ENCODE measurements around the gene B4GALT5. TPM values are rescaled to one million over a fixed set of nuclear protein-coding genes. Genes with fewer than 3 reads are reported as not detected.

B4GALT5 gene
- total RNA-seq, 1 experiment from 2014 or later: 41.7 TPM

DNA sequence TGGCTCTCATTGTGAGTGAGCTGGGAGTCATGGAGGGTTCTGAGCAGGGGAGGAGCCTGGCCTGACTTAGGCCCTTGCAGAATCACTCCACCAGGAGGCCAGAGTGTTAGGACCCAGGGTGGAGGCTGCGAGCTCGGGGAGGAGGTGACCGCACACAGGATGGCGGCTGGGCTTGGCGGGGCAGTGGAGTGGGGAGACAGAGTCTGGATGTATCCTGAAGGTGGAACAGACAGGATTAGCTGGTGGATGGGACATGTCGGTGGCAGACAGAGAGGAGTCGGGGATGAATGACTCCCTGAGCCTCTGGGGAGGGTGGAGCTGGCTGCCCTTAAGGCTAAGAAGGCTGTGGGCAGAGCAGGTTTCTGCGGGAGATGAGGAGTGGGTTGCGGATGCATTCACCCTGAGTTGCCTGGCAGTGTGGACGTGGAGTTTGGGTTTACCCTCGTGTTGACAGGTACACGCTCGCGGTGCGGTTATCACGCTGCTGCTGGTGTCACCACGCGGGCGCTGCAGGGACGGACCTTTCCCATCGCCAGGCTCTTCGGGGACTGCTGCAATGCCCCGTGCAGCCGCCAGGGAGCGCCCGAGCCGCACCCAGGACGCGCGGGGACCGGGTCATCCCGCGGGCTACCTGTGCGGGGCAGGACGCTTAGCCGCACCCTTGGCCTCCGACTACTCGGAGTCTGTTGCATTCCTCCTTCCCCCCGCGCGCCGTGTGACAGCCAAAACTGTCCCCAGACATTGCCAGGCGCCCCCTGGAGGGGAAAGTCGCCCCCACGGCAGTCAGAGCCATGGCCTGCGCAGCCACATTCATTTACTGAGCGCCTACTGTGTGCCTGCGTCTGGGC lies 102.8 kb downstream of the B4GALT5 start:
- peak; percentile 61 for DNase-seq (ENCODE audit: low read depth)

GRCh38 chr20:49608752-49609670 lies 104.7 kb downstream of the B4GALT5 start:
- peak; percentile 36 for DNase-seq (ENCODE audit: low read depth)

GRCh38 chr20:49607568-49607967 lies 106.1 kb downstream of the B4GALT5 start:
- no peak for DNase-seq (ENCODE audit: low read depth)

- DNase-seq (ENCODE audit: low read depth): no peak
Observed at GRCh38 chr20:49603209-49603627, 110.5 kb downstream of the B4GALT5 start.

DNA sequence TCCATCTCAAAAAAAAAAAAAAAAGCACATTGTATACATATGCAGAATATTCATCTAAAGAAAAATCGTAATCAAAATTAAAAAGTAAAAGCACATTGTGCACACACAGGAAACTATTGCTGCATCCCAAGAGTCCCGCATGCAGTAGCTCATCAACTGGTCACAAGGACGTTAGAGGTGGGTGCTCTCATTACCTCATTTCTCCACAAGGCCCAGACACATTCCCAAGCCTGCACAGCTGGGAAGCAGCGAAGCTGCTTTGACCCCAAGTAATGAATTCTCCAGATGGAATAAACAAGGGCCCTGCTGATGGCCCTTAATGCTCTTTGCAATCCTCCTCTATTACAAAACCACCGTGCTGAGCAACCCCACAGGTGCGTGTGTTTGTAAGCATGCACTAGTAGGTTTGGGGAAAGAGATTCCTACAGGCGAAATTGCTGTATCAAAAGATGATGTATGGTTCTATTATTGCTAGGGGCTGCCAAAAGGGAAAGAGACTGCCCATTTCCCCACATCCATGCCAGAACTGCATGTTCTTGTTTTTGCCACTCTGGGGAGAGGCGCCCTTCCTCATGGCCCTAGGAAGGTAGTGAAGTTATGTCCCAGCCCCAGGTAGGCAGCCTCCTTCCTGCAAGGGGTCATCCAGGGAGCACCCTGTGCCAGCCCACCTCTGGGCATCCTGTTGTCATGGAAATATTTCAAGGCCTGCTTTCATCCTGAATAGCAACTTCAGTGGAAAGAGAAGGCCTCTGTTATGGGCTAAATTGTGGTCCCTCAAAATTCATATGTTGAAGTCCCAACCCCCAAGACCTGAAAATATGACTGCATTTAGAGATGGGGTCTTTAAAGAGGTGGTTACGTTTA lies 111.1 kb downstream of the B4GALT5 start:
- DNase-seq (ENCODE audit: low read depth): no peak

DNA sequence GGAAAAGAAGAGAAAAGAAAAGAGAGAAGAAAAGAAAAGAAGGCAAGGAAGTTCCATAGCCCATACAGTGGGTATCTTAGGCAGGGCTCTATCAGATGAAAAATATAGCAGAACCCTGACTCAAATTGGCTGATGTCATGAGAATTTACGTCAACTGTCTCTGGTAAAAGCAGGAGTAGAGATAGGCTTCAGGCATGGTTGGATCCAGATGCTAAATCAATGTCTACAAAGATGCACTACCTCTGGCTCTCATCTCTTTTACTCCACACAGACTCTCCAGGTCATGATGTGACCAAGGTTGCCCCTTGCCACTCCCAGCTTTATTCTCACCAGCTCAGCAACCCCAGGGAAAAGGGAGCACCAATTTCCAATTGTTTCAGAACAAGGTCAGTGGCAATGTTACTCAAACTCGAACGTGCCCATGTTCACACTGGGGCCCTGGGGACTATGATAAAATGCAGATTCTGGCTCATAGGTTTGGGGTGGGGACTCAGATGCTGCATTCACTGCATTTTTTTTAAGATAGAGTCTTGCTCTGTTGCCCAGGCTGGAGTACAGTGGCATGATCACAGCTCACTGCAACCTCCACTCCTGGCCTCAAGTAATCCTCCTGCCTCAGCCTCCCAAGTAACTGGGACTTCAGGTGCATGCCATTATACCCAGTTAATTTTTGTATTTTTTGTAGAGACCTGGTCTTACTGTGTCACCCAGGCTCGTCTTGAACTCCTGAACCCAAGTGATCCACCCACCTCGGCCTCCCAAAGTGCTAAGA lies 112.3 kb downstream of the B4GALT5 start:
- DNase-seq (ENCODE audit: low read depth): no peak

DNA sequence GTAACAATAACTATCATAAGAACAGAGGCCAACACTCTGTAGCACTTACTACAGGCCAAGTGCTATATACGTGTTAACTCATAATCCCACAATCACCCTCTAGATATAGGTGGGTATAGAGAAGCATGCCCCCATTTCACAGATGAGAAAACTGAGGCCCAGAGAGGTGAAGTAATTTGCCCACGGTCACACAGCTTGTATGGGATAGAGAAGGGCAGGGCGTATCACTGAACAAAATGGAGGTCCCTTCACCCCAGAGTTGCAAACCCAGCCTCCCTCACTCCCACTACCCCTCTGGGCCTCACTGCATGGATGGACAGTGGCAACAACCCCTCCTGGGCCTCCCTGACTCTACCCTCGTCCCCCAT lies 113.9 kb downstream of the B4GALT5 start:
- DNase-seq (ENCODE audit: low read depth): no peak

- no peak for DNase-seq (ENCODE audit: low read depth)
Observed at GRCh38 chr20:49597825-49598395, 115.8 kb downstream of the B4GALT5 start.

DNA sequence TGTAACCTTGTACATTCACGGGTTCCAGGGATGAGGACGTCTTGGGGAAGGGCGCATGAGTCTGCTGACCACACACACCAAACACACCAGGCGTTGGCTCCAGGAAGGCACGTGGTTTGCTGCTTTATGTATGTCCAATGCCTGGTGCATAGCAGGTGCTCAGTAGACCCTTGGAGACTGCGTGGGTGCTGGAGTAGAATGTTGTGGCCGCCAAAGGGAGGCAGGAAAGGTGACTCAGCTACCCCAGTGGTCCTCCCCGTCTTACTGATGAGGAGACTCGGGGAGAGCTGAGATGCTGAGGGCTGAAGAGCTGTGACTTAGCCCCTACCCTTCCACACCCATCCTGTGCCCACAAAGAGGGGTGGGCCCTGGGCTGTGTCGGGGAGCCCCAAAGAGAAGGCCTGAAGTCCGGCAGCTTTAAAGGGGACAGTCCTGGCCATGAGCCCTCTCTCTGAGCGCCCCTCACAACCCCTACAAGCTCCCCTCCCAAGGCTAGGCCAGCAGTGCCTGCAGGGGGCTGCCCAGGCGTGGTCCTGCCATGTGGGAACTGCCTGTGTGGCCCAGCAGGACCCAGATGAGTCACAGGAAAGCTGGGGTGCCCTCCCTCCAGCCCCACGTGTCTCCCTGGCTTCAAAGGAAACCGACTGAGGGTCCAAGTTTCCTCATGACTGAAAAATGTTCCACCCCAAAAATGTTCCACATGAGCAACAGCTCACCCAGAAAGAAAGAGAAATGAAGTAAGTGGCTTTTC lies 117.7 kb downstream of the B4GALT5 start:
- peak; percentile 83 for DNase-seq (ENCODE audit: low read depth)

- no peak for DNase-seq (ENCODE audit: low read depth)
Observed at GRCh38 chr20:49595346-49595745, 118.3 kb downstream of the B4GALT5 start.

DNA sequence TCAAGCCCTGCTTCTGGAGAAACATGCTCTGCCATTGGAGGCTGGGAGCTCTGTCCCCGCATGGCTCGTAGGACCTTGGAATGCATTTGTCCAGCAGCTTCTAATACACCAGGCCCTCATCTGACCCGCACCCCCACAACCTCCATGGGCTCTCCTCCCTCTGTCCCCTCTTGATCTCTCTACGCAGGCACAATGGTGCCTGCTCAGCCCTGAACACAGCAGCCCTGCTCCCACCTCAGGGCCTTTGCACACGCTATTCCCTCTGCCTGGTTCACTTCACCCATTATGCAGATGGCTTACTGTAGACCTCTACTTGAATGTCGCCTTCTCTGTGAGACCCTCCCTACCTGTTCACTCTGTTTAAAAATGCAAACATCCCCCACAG lies 118.8 kb downstream of the B4GALT5 start:
- DNase-seq (ENCODE audit: low read depth): no peak

GRCh38 chr20:49594143-49594930 lies 119.3 kb downstream of the B4GALT5 start:
- DNase-seq (ENCODE audit: low read depth): peak; percentile 28

DNA sequence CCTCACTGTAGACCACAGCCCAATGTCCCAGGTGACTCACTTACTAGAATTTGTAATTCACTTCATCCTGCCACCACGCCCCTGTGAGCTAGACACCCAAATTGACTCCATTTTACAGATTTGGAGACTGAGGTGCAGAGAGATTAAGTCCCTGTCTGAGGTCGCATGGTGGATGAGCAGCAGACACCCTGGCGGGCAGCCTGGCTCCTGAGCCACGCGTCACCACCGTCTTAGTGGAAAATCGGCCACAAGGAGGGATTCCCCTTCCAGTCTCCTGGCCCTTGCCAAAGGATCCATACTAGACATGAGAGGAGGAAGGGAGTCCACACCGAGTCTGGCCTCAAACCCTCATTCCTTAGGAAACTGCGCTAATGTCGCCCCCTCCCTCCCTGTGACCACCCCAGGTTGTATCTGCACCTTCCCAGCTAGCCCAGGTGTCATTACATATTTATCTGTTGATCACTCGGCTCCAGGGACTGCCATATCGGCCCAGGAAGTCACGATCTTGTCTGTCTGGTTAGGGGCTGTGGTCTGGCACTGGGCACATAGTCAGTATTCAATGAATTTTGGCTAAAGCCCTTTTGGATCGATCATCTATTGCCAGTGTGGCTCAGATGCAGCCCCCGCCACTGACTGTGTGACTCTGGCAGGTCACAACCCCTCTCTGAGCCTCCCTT lies 120.1 kb downstream of the B4GALT5 start:
- no peak for DNase-seq (ENCODE audit: low read depth)

DNA sequence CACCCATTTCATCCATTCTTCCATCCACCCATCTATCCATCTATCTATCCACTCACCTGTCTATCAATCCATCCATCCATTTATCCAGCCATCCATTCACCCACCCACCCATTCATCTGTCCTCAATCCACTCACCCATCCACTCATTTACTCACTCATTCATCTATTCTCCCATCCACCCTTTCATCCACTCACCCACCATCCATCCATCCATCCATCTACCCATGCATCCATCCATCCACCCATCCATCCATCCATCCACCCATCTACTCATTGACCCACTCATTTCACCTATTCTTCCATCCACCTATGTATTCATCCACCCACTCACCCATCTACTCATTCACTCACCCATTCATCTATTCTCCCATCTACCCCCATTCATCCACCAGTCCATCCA lies 121.6 kb downstream of the B4GALT5 start:
- DNase-seq (ENCODE audit: low read depth): no peak

DNA sequence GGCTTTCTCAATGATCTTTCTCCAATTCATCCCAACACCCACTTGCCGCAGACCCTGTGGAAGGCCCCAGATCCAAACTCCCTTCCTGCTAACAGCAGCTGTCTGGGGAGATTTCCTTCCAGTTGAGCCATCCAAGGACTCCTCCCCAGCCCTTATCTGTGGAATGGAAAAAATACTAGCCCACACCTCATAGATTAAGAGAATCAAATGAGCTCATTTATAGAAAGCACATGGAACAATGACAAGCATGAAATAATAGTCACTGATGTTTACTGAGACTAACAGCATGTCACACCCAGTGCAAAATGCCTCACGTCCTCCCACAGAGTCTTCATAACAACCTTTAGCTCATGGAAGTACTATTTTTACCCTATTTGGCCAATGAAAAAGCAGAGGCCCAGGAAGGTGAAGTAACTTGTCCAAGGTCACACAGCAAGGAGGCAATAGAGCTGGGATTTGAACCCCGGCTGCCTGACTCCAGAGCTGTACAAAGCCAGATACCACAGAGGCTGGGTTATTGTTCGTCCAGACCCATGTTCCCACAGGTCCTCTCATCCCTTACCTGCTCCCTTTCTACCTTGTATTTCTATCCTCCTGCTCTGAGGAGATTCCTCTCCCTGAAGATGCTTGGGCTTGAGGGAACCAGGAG lies 122.3 kb downstream of the B4GALT5 start:
- no peak for DNase-seq (ENCODE audit: low read depth)

DNA sequence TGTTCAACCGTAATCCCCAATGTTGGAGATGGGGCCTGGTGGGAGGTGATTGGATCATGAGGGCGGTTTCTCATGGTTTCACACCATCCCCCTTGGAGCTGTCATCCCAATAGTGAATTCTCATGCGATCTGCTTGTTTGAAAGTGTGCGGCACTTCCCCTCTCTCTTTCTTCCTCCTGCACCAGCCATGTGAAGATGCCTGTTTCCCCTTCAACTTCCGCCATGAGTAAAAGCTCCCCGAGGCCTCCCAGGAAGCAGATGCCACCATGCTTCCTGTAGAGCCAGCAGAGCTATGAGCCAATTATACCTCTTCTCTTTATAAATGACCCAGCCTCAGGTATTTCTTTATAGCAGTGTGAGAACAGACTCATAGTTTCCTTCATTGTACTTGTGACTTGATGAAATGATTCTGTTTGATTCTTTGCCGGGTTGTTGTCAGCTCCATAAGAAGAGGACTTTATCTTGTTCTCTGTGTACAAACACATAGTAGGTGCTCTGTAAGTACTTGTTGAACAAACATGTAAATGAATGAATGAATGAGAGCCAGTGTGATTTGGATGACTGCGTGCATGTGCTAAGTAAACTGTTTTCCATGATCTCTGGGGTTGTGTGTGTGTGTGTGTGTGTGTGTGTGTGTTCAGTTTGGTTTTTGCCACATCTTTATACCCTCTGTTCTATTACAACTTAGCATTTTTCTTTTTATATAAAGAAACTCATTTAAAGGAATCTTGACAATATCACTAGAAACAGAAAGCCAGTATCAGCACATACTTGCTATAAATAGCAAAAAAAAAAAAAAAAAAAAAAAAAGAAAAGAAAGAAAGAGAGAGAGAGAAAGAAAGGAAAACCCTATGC lies 123.3 kb downstream of the B4GALT5 start:
- no peak for DNase-seq (ENCODE audit: low read depth)

GRCh38 chr20:49589747-49590146 lies 123.9 kb downstream of the B4GALT5 start:
- DNase-seq (ENCODE audit: low read depth): no peak

All from HT1080 (cell line).